Measurements from ENCODE around the gene RNGTT. TPM values are rescaled to one million over a fixed set of nuclear protein-coding genes. Genes with fewer than 3 reads are reported as not detected.

The RNGTT gene
- total RNA-seq, 1 donor from 2014 or later: 13.4 TPM

DNA sequence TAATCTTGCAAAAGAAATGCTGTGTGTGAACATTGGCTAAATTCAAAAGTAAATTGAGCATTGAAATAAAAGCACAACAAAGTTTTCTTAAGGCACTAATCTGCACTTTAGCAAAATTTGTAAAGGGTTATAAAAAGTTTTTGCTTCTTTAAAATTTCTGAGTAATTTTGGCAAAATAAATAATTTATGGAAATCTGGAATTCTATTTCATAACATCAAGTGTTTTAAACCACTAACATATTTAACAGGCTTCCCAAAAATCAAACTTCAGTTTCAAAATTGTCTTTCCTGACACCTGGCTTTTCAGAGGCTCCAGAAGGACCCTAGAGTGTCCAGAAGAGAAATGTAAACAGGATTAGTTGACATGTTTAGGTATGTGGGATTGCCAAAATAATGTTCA is 4.5 kb upstream of the RNGTT start:
- Mint-ChIP-seq H3K9me3 (no peaks in the 10 kb centered on the region), H3K27me3 (no peaks in the 10 kb centered on the region), H3K4me3 (no peak overlapping the region), H3K27ac (no peak overlapping the region), H3K4me1 (ENCODE audit: unreplicated experiment) (peaks cover 9% of the 10 kb centered on the region), H3K36me3 (no peaks in the 10 kb centered on the region)
- TF ChIP-seq, protein P1, sequence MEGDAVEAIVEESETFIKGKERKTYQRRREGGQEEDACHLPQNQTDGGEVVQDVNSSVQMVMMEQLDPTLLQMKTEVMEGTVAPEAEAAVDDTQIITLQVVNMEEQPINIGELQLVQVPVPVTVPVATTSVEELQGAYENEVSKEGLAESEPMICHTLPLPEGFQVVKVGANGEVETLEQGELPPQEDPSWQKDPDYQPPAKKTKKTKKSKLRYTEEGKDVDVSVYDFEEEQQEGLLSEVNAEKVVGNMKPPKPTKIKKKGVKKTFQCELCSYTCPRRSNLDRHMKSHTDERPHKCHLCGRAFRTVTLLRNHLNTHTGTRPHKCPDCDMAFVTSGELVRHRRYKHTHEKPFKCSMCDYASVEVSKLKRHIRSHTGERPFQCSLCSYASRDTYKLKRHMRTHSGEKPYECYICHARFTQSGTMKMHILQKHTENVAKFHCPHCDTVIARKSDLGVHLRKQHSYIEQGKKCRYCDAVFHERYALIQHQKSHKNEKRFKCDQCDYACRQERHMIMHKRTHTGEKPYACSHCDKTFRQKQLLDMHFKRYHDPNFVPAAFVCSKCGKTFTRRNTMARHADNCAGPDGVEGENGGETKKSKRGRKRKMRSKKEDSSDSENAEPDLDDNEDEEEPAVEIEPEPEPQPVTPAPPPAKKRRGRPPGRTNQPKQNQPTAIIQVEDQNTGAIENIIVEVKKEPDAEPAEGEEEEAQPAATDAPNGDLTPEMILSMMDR (conservative IDR thresholded peaks at IDR 0.05): no peak
- DNase-seq (ENCODE audit: extremely low spot score, unreplicated experiment): no peak

DNA sequence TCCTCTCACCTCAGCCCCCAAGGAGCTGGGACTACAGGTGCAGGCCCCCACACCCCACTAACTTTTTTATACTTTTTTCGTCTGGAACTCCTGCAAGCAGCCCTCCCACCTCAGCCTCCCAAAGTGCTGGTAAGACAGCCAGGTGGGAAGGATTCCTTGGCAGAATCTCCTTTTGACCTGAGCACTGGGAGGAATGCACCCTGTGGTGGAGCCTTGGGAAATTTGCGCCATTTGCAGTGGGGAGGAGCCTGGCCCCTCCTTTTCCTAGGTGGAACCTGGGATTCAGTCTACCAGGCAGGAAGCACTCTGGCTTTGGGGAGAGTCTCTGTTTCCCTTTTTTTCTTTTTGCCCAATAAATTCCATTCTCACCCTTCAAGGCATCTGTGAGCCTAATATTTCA is 2.3 kb upstream of the RNGTT start:
- no peak for DNase-seq (ENCODE audit: extremely low spot score, unreplicated experiment)

DNA sequence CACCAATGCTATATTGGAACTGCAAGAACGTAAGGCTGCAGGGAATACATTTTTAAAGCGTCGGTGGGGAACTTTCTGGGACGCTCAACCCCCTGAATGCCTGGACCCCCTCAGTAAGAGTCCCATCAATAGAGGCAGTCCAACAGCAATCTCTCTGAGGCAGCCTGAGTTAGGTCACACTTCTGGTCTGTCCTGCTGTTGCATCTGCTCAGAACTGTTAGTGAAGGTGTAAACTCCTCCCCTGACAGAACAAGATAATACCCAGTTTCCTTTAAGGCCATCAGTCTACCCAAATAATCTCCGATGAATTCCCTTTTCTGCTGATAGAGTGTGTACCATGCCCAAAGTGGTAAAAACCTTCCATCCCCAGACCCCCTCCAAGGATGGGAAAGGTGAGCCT is 1.1 kb upstream of the RNGTT start:
- H3K27ac Mint-ChIP-seq: no peak overlapping the region
- peaks cover 1% of the 10 kb centered on the region for H3K9me3 Mint-ChIP-seq
- TF ChIP-seq, protein P1 (conservative IDR thresholded peaks at IDR 0.05): no peak

More for the DNA sequence above, 2.3 kb upstream of the RNGTT start:
- TF ChIP-seq, protein P1 (conservative IDR thresholded peaks at IDR 0.05): no peak
- no peak overlapping the region for H3K4me3 Mint-ChIP-seq
- peaks cover 11% of the 10 kb centered on the region for H3K4me1 Mint-ChIP-seq (ENCODE audit: unreplicated experiment)
- no peak overlapping the region for H3K27ac Mint-ChIP-seq
- no peaks in the 10 kb centered on the region for H3K9me3 Mint-ChIP-seq
- H3K36me3 Mint-ChIP-seq: no peaks in the 10 kb centered on the region
- H3K27me3 Mint-ChIP-seq: no peaks in the 10 kb centered on the region

DNA sequence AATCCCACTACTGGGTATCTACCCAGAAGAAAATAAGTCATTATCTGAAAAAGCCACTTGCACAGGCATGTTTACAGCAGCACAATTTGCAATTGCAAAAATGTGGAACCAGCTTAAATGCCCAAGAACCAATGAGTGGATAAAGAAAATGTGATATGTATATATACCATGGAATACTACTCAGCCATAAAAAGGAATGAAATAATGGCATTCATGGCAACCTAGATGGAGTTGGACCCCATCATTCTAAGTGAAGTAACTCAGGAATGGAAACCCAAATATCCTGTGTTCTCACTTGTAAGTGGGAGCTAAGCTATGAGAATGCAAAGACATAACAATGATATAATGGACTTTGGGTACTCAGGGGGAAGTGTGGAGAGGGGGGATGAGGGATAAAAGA is 4.6 kb downstream of the RNGTT start:
- H3K27ac Mint-ChIP-seq: no peak overlapping the region
- H3K36me3 Mint-ChIP-seq: peaks cover 28% of the 10 kb centered on the region
- H3K27me3 Mint-ChIP-seq: no peaks in the 10 kb centered on the region
- peaks cover 16% of the 10 kb centered on the region for H3K9me3 Mint-ChIP-seq
- peaks cover 5% of the 10 kb centered on the region for H3K4me1 Mint-ChIP-seq (ENCODE audit: unreplicated experiment)
- no peak overlapping the region for H3K4me3 Mint-ChIP-seq
- TF ChIP-seq, protein P1 (conservative IDR thresholded peaks at IDR 0.05): no peak
- no peak for DNase-seq (ENCODE audit: extremely low spot score, unreplicated experiment)

More for the DNA sequence above, 1.1 kb upstream of the RNGTT start:
- Mint-ChIP-seq H3K4me3 (peak overlapping the region; percentile 93), H3K36me3 (peaks cover 2% of the 10 kb centered on the region), H3K27me3 (no peaks in the 10 kb centered on the region), H3K4me1 (ENCODE audit: unreplicated experiment) (peaks cover 11% of the 10 kb centered on the region)
- no peak for DNase-seq (ENCODE audit: extremely low spot score, unreplicated experiment)

DNA sequence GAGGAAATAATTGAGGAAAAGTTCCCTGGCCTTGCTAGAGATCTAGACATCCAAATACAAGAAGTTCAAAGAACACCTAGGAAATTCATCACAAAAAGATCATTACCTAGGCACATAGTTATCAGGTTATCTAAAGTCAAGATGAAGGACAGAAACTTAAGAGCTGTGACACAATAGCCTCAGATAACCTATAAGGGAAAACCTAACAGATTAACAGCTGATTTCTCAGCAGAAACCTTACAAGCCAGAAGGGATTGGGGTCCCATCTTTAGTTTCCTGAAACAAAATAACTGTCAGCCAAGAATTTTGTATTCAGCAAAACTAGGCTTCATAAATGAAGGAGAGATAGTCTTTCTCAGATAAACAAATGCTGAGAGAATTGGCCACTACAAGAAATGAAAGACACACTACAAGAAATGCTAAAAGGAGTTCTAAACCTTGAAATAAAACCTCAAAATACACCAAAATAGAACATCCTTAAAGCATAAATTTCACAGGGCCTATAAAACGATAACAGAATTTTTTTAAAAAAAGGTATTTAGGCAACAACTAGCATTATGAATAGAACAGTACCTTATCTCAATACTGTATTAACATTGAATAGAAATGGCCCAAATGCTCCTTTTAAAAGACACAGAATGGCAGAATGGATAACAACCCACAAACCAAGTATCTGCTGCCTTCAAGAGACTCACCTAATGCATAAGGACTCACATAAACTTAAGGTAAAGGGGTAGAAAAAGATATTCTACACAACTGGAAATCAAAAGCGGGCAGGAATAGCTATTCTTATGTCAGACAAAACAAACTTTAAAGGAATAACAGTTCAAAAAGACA is 9.7 kb downstream of the RNGTT start:
- Mint-ChIP-seq H3K36me3 (peaks cover 52% of the 10 kb centered on the region), H3K4me3 (no peak overlapping the region), H3K27me3 (no peaks in the 10 kb centered on the region), H3K9me3 (peaks cover 12% of the 10 kb centered on the region), H3K27ac (no peak overlapping the region), H3K4me1 (ENCODE audit: unreplicated experiment) (peaks cover 6% of the 10 kb centered on the region)
- TF ChIP-seq, protein P1 (conservative IDR thresholded peaks at IDR 0.05): no peak
- no peak for DNase-seq (ENCODE audit: extremely low spot score, unreplicated experiment)

Measured in type B pancreatic cell (in vitro differentiated cells).